ENCODE measurements around the gene SVBP. TPM values are rescaled to one million over a fixed set of nuclear protein-coding genes. Genes with fewer than 3 reads are reported as not detected.

Gene SVBP
- total RNA-seq, 4 donors from 2014 or later, result 15.5 to 26.4 (median 24.9) TPM

- Histone ChIP-seq H3K9me3 (no peaks in the 10 kb centered on the region), H3K27ac (no peak overlapping the region), H3K36me3 (peaks cover 0 to 7% of the 10 kb centered on the region in 2 donors), H3K27me3 (no peaks in the 10 kb centered on the region), H3K4me1 (no peaks in the 10 kb centered on the region), H3K4me3 (no peak overlapping the region)
- no peak for DNase-seq
- intact Hi-C loops (cut with DNase I; ENCODE audit: low total_unique reads), result no loop called here
- ATAC-seq, result no peak
- in situ Hi-C loops (cut with MboI; ENCODE audit: low sequenced_read_pairs in 4 of 4), result no loop called here
- TF ChIP-seq POLR2A (IDR thresholded peaks at IDR 0.05) (no peak), CTCF (IDR thresholded peaks at IDR 0.05 in 4 of 5, conservative IDR thresholded peaks at IDR 0.05 in 1 of 5) (no peak)
Measured at GRCh38 chr1:42830631-42831030, 13.4 kb upstream of the SVBP start.

- peaks cover 0 to 2% of the 10 kb centered on the region in 2 donors for H3K36me3 ChIP-seq
- DNase-seq (no peak), ATAC-seq (no peak)
- H3K27me3 ChIP-seq, result no peaks in the 10 kb centered on the region
- peaks cover 10 to 11% of the 10 kb centered on the region in 2 donors for H3K4me1 ChIP-seq
- in situ Hi-C loops (cut with MboI; ENCODE audit: low sequenced_read_pairs in 4 of 4), result no loop called here
- H3K4me3 ChIP-seq, result no peak overlapping the region
- no peak overlapping the region for H3K27ac ChIP-seq
- intact Hi-C loops (cut with DNase I; ENCODE audit: low total_unique reads), result no loop called here
- H3K9me3 ChIP-seq, result no peaks in the 10 kb centered on the region
- TF ChIP-seq POLR2A (IDR thresholded peaks at IDR 0.05), result no peak
- TF ChIP-seq CTCF (IDR thresholded peaks at IDR 0.05 in 4 of 5, conservative IDR thresholded peaks at IDR 0.05 in 1 of 5), result no peak
Measured at GRCh38 chr1:42825036-42825851, 8.0 kb upstream of the SVBP start.

- intact Hi-C loops (cut with DNase I; ENCODE audit: low total_unique reads), result no loop called here
- Histone ChIP-seq H3K4me3 (no peak overlapping the region), H3K27me3 (no peaks in the 10 kb centered on the region), H3K27ac (no peak overlapping the region), H3K36me3 (no peaks in the 10 kb centered on the region), H3K4me1 (peaks cover 10 to 11% of the 10 kb centered on the region in 2 donors), H3K9me3 (no peaks in the 10 kb centered on the region)
- in situ Hi-C loops (cut with MboI; ENCODE audit: low sequenced_read_pairs in 4 of 4), result no loop called here
- DNase-seq, result no peak
- ATAC-seq, result no peak
- TF ChIP-seq POLR2A (IDR thresholded peaks at IDR 0.05), result no peak
- no peak for TF ChIP-seq CTCF (IDR thresholded peaks at IDR 0.05 in 4 of 5, conservative IDR thresholded peaks at IDR 0.05 in 1 of 5)
Measured at GRCh38 chr1:42824481-42825035, 7.4 kb upstream of the SVBP start.

GRCh38 chr1:42822800-42823392, 5.7 kb upstream of the SVBP start:
- TF ChIP-seq POLR2A (IDR thresholded peaks at IDR 0.05) (no peak), CTCF (IDR thresholded peaks at IDR 0.05 in 4 of 5, conservative IDR thresholded peaks at IDR 0.05 in 1 of 5) (no peak)
- Histone ChIP-seq H3K27me3 (no peaks in the 10 kb centered on the region), H3K9me3 (no peaks in the 10 kb centered on the region), H3K27ac (no peak overlapping the region), H3K4me3 (no peak overlapping the region), H3K36me3 (no peaks in the 10 kb centered on the region), H3K4me1 (peaks cover 10 to 13% of the 10 kb centered on the region in 2 donors)
- DNase-seq (no peak), ATAC-seq (no peak)
- intact Hi-C loops (cut with DNase I; ENCODE audit: low total_unique reads) (no loop called here), in situ Hi-C loops (cut with MboI; ENCODE audit: low sequenced_read_pairs in 4 of 4) (no loop called here)
